Esophagus squamous epithelium (tissue), 4 donors: ENCODE data around the gene KLC4.

ENCODE experiments used
- POLR2A ChIP-seq, 4 donors: fragments of 450-650 bp; IDR thresholded peaks; one replicate each; pipeline ENCODE4 v1.6.1; 2017; ENCODE audit warnings: antibody characterized with exemption in 4 of 4, mild to moderate bottlenecking in 4 of 4, moderate library complexity in 3 of 4
- TF ChIP-seq, protein P1 (sequence below), 6 experiments: fragments of 450-650 bp in 4 of 6; fragments of 200-600 bp in 2 of 6; sonication (generic) in 2 of 6; IDR thresholded peaks; one replicate each; pipeline ENCODE4 v1.5.1; 2016 to 2019; ENCODE audit warnings: antibody characterized with exemption in 6 of 6, mild to moderate bottlenecking in 4 of 6, moderate library complexity in 4 of 6

DNA sequence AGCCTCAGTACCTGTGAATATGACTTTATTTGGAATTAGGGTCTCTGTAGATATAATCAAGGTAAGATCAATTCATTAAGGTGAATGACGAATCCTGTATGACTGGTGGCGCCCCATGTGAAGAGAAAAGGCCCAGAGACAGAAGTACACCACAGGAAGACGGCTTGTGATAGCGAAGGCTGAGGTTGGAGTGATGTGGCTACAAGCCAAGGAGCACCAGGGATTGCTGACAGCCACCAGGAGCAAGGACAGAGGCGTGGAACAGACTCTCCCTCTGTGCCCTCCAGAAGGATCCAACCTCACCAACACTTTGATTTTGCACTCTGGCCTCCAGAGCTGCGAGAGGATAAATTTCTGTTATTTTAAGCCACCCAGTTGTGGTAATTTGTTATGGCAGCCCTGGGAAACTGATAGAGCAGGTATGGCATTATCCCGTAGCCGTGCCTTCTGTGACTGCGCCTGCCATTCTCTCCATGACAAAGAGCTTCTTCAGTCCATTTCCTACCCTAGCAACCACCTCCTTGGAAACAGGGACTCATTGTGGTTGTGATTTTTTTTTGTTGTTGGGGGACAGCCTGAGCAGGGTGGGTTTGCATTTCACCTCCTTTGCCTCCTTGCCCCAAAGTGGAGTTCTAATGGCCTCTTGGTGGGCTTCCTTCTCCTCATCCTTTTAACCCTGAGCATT lies 46.2 kb downstream of the KLC4 start:
- TF ChIP-seq, protein P1, sequence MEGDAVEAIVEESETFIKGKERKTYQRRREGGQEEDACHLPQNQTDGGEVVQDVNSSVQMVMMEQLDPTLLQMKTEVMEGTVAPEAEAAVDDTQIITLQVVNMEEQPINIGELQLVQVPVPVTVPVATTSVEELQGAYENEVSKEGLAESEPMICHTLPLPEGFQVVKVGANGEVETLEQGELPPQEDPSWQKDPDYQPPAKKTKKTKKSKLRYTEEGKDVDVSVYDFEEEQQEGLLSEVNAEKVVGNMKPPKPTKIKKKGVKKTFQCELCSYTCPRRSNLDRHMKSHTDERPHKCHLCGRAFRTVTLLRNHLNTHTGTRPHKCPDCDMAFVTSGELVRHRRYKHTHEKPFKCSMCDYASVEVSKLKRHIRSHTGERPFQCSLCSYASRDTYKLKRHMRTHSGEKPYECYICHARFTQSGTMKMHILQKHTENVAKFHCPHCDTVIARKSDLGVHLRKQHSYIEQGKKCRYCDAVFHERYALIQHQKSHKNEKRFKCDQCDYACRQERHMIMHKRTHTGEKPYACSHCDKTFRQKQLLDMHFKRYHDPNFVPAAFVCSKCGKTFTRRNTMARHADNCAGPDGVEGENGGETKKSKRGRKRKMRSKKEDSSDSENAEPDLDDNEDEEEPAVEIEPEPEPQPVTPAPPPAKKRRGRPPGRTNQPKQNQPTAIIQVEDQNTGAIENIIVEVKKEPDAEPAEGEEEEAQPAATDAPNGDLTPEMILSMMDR (IDR thresholded peaks at IDR 0.05): no peak
- no peak for TF ChIP-seq POLR2A (IDR thresholded peaks at IDR 0.05)
